ENCODE measurements around the gene EPHA4.

The EPHA4 gene

DNA sequence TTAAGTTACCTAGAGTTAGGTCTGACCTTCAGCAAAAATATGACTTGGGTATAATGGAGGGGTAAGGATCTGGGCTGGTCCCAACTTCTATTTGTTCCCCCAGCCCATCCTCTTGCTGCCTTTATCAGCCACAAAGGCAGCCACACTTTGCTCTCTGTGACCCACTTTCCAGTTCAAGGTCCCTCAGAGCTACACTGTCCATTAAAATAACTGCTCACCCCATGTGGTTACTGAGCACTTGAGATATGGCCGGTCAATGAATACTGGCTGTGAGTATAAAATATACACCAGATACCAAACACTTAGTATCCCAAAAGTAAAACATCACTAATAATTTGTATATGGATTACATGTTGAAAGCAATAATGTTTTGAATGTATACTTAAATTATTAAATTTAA, 67.2 kb downstream of the EPHA4 start:
- TF ChIP-seq, protein P1, sequence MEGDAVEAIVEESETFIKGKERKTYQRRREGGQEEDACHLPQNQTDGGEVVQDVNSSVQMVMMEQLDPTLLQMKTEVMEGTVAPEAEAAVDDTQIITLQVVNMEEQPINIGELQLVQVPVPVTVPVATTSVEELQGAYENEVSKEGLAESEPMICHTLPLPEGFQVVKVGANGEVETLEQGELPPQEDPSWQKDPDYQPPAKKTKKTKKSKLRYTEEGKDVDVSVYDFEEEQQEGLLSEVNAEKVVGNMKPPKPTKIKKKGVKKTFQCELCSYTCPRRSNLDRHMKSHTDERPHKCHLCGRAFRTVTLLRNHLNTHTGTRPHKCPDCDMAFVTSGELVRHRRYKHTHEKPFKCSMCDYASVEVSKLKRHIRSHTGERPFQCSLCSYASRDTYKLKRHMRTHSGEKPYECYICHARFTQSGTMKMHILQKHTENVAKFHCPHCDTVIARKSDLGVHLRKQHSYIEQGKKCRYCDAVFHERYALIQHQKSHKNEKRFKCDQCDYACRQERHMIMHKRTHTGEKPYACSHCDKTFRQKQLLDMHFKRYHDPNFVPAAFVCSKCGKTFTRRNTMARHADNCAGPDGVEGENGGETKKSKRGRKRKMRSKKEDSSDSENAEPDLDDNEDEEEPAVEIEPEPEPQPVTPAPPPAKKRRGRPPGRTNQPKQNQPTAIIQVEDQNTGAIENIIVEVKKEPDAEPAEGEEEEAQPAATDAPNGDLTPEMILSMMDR (conservative IDR thresholded peaks at IDR 0.05): no peak
- H3K27ac ChIP-seq: no peak overlapping the region

GRCh38 chr2:221503965-221504364, 68.1 kb downstream of the EPHA4 start:
- H3K27ac ChIP-seq: no peak overlapping the region
- TF ChIP-seq, protein P1 (conservative IDR thresholded peaks at IDR 0.05): no peak

DNA sequence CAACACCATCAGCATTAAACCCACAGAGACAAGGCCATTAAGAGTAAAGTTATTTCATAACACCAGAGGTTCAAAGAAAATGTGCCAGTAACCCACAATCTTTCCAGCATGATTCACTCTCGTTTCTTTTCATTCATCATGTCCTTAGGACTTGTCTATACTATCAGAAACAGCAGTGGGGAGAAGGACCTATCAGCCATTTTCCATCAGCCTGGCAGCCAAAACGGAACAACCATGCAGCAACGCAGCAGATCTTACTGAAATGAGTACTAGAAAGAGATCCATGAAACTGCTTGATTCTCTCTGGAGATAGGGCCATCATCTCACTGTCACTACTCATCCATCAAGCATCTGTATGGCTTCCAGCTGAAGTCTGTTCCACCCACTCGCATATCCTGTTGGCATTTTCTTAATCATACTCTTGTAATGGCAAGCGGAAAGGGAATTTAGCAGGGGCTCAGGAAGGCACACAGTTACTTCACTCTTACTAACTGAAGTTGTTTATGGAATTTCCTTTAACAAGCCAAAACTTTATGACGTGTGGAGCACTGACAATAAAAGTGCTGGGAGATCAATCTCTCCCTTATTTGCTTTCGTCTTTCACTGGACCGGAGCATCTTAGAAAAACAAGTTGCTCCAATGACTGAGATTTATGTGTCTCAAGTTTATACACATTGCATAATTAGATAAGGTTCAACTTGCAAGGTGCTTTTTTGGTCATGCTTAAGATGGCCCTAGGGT, 69.7 kb downstream of the EPHA4 start:
- TF ChIP-seq, protein P1 (conservative IDR thresholded peaks at IDR 0.05): no peak
- H3K27ac ChIP-seq: no peak overlapping the region

- H3K27ac ChIP-seq: no peak overlapping the region
- TF ChIP-seq, protein P1 (conservative IDR thresholded peaks at IDR 0.05): no peak
Observed at GRCh38 chr2:221501883-221502269, 70.2 kb downstream of the EPHA4 start.

GRCh38 chr2:221501210-221501882, 70.8 kb downstream of the EPHA4 start:
- H3K27ac ChIP-seq: no peak overlapping the region
- TF ChIP-seq, protein P1 (conservative IDR thresholded peaks at IDR 0.05): no peak

DNA sequence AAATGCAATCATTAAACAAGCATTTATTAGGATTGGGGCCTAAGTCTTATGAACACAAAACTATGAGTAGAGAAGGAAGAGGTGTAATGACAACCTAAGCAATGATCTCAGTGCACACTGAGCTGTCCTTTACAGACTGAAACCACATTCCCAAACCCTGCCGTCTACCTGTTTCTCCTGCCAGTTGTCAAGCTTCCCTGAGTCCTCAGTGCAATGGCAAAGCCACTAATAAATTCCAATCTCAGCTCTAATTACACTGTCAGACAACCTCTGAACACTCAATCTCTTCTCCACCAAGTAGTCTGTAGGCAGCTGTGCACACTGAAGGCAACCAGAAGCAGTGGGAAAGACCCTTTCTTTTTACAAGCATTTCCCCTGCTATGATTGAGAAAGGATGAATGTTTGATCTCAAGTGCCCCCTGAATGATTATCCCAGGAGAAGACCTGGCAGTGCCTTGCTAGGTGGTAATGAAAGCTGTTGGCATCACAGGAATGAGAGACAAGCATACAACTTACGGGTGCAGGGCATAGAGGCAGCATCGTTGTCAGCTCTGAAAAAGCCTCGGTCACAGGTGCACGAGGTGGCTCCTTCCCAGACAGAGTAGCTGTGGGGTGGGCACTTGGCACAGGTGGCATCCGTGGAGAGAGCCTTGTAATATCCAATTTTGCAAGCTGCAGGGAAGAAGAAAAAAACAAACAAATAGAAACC, 71.4 kb downstream of the EPHA4 start:
- no peak overlapping the region for H3K27ac ChIP-seq
- TF ChIP-seq, protein P1 (conservative IDR thresholded peaks at IDR 0.05): no peak

- TF ChIP-seq, protein P1 (conservative IDR thresholded peaks at IDR 0.05): no peak
- no peak overlapping the region for H3K27ac ChIP-seq
Observed at GRCh38 chr2:221495731-221496130, 76.4 kb downstream of the EPHA4 start.
